OCI-LY7 (cell line): ENCODE data around the gene TCEAL4. TPM values are rescaled to one million over a fixed set of nuclear protein-coding genes. Genes with fewer than 3 reads are reported as not detected.

Source experiments
- BruUV-seq: library from RNA; stranded (reverse); fragments of 400-500 nt; replicated peaks from 2 replicates; lab custom pipeline; 2021; lab: Mats Ljungman, UMichigan
- CTCF ChIA-PET: fragments of 300-600 bp; sonication (Branson Sonifier 250); formaldehyde crosslinking; loops from one replicate; lab custom pipeline; 2022; ENCODE audit warnings: antibody characterized with exemption; ENCODE audit not compliant: unreplicated experiment; lab: Charles Lee
- POLR2A ChIA-PET: fragments of 300-600 bp; sonication (Branson Sonifier 250); formaldehyde crosslinking; loops from one replicate; lab custom pipeline; 2022; ENCODE audit warnings: antibody characterized with exemption; lab: Charles Lee
- DNase-seq: peaks from one replicate; pipeline ENCODE4 v3.0.0-alpha.2; 2015; ENCODE audit warnings: low spot score
- H2AFZ ChIP-seq: fragments of 200-600 bp; sonication (generic), shearing (Covaris generic); 2 replicates; pipeline ENCODE4 v1.6.1; 2014; ENCODE audit warnings: mild to moderate bottlenecking, antibody characterized with exemption, low read length, moderate library complexity
- H3K27ac ChIP-seq: fragments of 200-600 bp; sonication (generic); 2 replicates; pipeline ENCODE4 v1.5.1; 2014; ENCODE audit warnings: mixed run types, low read depth, mild to moderate bottlenecking, moderate library complexity, low read length, inconsistent platforms; ENCODE audit not compliant: poor library complexity, severe bottlenecking
- H3K36me3 ChIP-seq: fragments of 200-600 bp; sonication (generic); 2 replicates; pipeline ENCODE4 v1.6.1; 2014; ENCODE audit warnings: mild to moderate bottlenecking, antibody characterized with exemption, low read length, moderate library complexity, mixed read lengths; ENCODE audit not compliant: insufficient read depth
- H3K4me1 ChIP-seq: fragments of 200-600 bp; sonication (generic); 2 replicates; pipeline ENCODE4 v1.5.1; 2014; ENCODE audit warnings: mild to moderate bottlenecking, low read length; ENCODE audit not compliant: insufficient read depth, poor library complexity, severe bottlenecking
- H3K4me2 ChIP-seq: fragments of 200-600 bp; sonication (generic); 2 replicates; pipeline ENCODE4 v1.6.1; 2014; ENCODE audit warnings: mild to moderate bottlenecking, low read length
- H3K4me3 ChIP-seq: fragments of 200-600 bp; sonication (generic); 2 replicates; pipeline ENCODE4 v1.5.1; 2014; ENCODE audit warnings: mild to moderate bottlenecking, low read depth, low read length; ENCODE audit not compliant: poor library complexity, severe bottlenecking
- H3K79me2 ChIP-seq: fragments of 200-600 bp; sonication (generic); 2 replicates; pipeline ENCODE4 v1.6.1; 2016; ENCODE audit warnings: low read depth, mild to moderate bottlenecking, low read length, moderate library complexity, mixed read lengths; ENCODE audit not compliant: insufficient read depth
- H3K9me2 ChIP-seq: fragments of 200-600 bp; sonication (generic); 2 replicates; pipeline ENCODE4 v1.6.1; 2016; ENCODE audit warnings: mild to moderate bottlenecking, low read length, mixed read lengths; ENCODE audit not compliant: insufficient read depth
- H3K9me3 ChIP-seq: fragments of 200-600 bp; sonication (generic); 2 replicates; pipeline ENCODE4 v1.6.1; 2014; ENCODE audit warnings: mild to moderate bottlenecking, mixed run types, low read length, mixed read lengths
- H4K20me1 ChIP-seq: fragments of 200-600 bp; sonication (generic); 2 replicates; pipeline ENCODE4 v1.6.1; 2014; ENCODE audit warnings: mild to moderate bottlenecking, antibody characterized with exemption, low read length, moderate library complexity, mixed read lengths; ENCODE audit not compliant: insufficient read depth
- EZH2phosphoT487 ChIP-seq: fragments of 200-600 bp; sonication (generic); IDR thresholded peaks from 2 replicates; pipeline ENCODE4 v1.6.1; 2018; ENCODE audit warnings: low read depth, borderline replicate concordance, mild to moderate bottlenecking, mixed run types, antibody characterized with exemption, low read length, moderate library complexity, mixed read lengths
- intact Hi-C: fragments of 100-400 bp; cut with micrococcal nuclease; formaldehyde crosslinking; loops from one replicate; pipeline ENCODE4 v1.10.0; 2022; ENCODE audit not compliant: unreplicated experiment
- total RNA-seq, 2 experiments: library from RNA; depleted of rRNA in 1 of 2; stranded (reverse); fragments of >200 nt in 1 of 2; shearing (Covaris generic) in 1 of 2; gene quantifications; 2 replicates each; pipeline ENCODE4 v1.2.3, GENCODE V29; 2014 to 2022
- TF ChIP-seq, protein P1 (sequence below): fragments of 200-600 bp; sonication (generic); conservative IDR thresholded peaks from 2 replicates; pipeline ENCODE4 v1.5.1; 2014; ENCODE audit warnings: mild to moderate bottlenecking, antibody characterized with exemption, low read length, moderate library complexity, mixed read lengths

Gene TCEAL4
- total RNA-seq, 2 experiments from 2014 or later: 4.5 to 8.8 TPM

DNA sequence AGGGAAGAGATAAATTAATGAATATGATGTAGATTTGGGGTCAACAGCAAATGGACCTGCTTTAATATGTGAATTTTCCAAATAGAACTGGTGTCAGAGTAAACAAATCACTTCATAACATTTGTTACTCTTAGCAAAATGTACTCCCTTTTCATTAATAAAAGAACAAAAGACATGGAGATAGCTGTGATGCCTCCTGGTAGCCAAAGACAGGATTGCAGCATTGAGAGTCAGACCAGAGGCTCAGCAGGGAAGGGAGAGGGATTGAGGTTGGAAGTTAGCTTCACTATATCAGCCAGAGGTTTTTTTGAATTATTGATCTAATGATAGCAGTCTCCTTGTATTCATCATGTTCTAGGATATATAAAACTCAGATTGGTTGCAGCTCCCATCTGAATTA is 48.6 kb upstream of the TCEAL4 start:
- Histone ChIP-seq H3K9me2 (no peaks in the 10 kb centered on the region), H4K20me1 (no peaks in the 10 kb centered on the region), H3K9me3 (no peaks in the 10 kb centered on the region), H3K4me2 (no peak overlapping the region), H3K27ac (no peak overlapping the region), H2AFZ (no peak overlapping the region), H3K4me1 (no peaks in the 10 kb centered on the region), H3K4me3 (no peak overlapping the region), H3K36me3 (no peaks in the 10 kb centered on the region), H3K79me2 (no peaks in the 10 kb centered on the region)
- POLR2A ChIA-PET: no interaction called here
- no peak for DNase-seq
- TF ChIP-seq, protein P1, sequence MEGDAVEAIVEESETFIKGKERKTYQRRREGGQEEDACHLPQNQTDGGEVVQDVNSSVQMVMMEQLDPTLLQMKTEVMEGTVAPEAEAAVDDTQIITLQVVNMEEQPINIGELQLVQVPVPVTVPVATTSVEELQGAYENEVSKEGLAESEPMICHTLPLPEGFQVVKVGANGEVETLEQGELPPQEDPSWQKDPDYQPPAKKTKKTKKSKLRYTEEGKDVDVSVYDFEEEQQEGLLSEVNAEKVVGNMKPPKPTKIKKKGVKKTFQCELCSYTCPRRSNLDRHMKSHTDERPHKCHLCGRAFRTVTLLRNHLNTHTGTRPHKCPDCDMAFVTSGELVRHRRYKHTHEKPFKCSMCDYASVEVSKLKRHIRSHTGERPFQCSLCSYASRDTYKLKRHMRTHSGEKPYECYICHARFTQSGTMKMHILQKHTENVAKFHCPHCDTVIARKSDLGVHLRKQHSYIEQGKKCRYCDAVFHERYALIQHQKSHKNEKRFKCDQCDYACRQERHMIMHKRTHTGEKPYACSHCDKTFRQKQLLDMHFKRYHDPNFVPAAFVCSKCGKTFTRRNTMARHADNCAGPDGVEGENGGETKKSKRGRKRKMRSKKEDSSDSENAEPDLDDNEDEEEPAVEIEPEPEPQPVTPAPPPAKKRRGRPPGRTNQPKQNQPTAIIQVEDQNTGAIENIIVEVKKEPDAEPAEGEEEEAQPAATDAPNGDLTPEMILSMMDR: no peak
- TF ChIP-seq EZH2phosphoT487: no peak
- BruUV-seq: no TSS peak
- CTCF ChIA-PET: no interaction called here
- intact Hi-C loops: no loop called here

DNA sequence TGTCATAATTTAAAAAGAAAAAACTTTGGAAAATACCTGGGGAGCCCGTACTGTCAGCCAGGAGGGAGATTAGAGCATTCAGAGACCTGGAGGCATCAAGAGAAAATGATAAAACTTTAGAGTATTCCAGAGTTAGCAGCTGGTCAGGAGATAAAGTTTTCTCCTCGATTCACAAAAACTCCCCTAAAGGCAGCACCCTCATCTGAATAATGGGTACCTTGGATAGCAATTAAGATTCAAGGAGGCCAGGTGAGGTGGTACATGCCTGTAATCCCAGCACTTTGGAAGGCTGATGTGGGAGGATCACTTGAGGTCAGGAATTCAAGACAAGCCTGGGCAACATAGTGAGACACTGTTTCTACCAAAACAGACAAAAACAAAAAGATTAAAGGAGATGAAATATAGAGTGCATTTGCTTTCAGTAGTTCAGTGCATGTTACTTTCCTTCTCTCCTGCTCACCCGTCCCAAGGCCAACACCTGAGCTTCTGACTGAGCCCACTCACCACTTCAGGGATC is 47.4 kb upstream of the TCEAL4 start:
- H3K4me3 ChIP-seq: no peak overlapping the region
- no TSS peak for BruUV-seq
- intact Hi-C loops: no loop called here

DNA sequence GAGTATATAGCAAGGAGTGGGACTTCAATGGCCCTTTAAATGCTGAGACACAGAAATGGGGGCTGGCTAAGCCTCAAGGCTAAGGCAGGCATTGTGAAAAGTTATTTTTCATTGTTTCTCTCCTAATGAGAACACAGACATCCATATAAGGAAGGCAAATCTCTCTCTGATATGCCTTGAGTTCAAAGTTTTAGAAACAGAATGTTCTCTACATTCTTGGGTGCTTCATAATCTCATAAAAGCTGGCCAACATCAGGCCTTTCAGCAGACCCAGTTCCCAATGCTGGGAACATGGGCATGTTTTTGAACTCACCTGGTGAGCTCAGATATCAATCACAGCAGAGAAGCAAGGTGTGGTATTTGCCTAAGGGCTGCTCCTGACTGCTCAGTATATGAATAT is 46.6 kb upstream of the TCEAL4 start:
- no peaks in the 10 kb centered on the region for H3K4me1 ChIP-seq
- ChIA-PET POLR2A (no interaction called here), CTCF (no interaction called here)
- intact Hi-C loops: no loop called here
- TF ChIP-seq, protein P1: no peak
- no peak for TF ChIP-seq EZH2phosphoT487
- H3K4me3 ChIP-seq: no peak overlapping the region
- H3K9me3 ChIP-seq: no peaks in the 10 kb centered on the region
- no peaks in the 10 kb centered on the region for H3K9me2 ChIP-seq
- no peak for DNase-seq
- H3K27ac ChIP-seq: no peak overlapping the region
- H3K79me2 ChIP-seq: no peaks in the 10 kb centered on the region
- no peak overlapping the region for H2AFZ ChIP-seq
- no peak overlapping the region for H3K4me2 ChIP-seq
- no TSS peak for BruUV-seq
- H3K36me3 ChIP-seq: no peaks in the 10 kb centered on the region
- H4K20me1 ChIP-seq: no peaks in the 10 kb centered on the region

More for the DNA sequence above, 47.4 kb upstream of the TCEAL4 start:
- Histone ChIP-seq H3K4me2 (no peak overlapping the region), H2AFZ (no peak overlapping the region), H3K9me3 (no peaks in the 10 kb centered on the region), H4K20me1 (no peaks in the 10 kb centered on the region), H3K9me2 (no peaks in the 10 kb centered on the region), H3K79me2 (no peaks in the 10 kb centered on the region), H3K4me1 (no peaks in the 10 kb centered on the region), H3K36me3 (no peaks in the 10 kb centered on the region), H3K27ac (no peak overlapping the region)
- ChIA-PET POLR2A (no interaction called here), CTCF (no interaction called here)
- no peak for DNase-seq
- TF ChIP-seq, protein P1: no peak
- TF ChIP-seq EZH2phosphoT487: no peak
